GM23338 (cell line): Measurements from ENCODE around the gene SLC2A11.

Experiments used
- CREB1 ChIP-seq: fragments of 250-450 bp; sonication (Bioruptor Pico); IDR thresholded peaks from 2 replicates; pipeline ENCODE4 v1.5.0; 2020; ENCODE audit warnings: low read depth, mild to moderate bottlenecking, moderate library complexity
- TF ChIP-seq, protein P1 (sequence below), 2 experiments: fragments of 200-600 bp in 1 of 2; sonication (generic) in 1 of 2; conservative IDR thresholded peaks; 2 replicates each; pipeline versions ENCODE4 v1.5.1 to v1.6.1; 2016 to 2017; ENCODE audit warnings: antibody characterized with exemption in 2 of 2, low read depth in 2 of 2, mild to moderate bottlenecking in 2 of 2, moderate library complexity in 1 of 2

DNA sequence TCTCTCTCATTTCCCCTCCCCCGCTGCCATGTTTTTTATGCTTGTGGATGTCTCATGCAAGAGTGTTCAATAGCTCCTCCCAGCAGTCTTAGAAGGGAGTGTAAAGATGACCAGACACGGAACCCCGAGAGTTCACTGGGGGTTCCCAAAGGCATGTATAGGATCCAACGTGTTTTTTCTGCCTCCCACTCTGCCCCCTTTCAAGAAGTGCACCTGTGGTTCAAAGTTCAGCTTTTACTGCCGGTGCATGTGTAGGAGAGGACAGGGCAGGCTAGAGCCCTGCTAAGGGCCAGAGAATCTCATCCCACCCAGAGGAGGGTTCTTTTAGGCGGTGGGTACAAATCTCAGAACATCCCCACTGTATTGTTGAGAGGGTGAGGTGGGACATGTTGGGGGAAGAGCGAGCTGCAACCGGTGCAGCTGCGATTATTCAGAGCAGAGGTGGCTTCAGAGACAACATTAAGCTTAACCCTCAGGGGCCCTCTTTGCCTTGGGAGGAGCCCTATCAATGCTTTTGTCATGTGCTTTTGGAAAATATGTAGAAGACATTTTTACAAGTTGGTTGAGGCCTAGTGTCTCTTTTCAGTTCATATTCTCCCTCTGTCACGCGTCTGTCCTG, 51.0 kb downstream of the SLC2A11 start:
- TF ChIP-seq, protein P1, sequence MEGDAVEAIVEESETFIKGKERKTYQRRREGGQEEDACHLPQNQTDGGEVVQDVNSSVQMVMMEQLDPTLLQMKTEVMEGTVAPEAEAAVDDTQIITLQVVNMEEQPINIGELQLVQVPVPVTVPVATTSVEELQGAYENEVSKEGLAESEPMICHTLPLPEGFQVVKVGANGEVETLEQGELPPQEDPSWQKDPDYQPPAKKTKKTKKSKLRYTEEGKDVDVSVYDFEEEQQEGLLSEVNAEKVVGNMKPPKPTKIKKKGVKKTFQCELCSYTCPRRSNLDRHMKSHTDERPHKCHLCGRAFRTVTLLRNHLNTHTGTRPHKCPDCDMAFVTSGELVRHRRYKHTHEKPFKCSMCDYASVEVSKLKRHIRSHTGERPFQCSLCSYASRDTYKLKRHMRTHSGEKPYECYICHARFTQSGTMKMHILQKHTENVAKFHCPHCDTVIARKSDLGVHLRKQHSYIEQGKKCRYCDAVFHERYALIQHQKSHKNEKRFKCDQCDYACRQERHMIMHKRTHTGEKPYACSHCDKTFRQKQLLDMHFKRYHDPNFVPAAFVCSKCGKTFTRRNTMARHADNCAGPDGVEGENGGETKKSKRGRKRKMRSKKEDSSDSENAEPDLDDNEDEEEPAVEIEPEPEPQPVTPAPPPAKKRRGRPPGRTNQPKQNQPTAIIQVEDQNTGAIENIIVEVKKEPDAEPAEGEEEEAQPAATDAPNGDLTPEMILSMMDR (conservative IDR thresholded peaks at IDR 0.05; ENCODE audit: low read depth in 2 of 2), result no peak
- TF ChIP-seq CREB1 (CRISPR knock-in tag), result no peak
